CD8-positive, alpha-beta memory T cell (primary cell): ENCODE data around the gene ADAMTSL1. TPM values are rescaled to one million over a fixed set of nuclear protein-coding genes. Genes with fewer than 3 reads are reported as not detected.
"Not testable (repeated sequence)": the region's sequence is repeated elsewhere in the genome, so short reads cannot be mapped to it uniquely, and the experiment has no call there.

Experiments used
- CTCF ChIA-PET: fragments of 350-600 bp; sonication (Branson Sonifier 250); formaldehyde crosslinking; loops from one replicate; lab custom pipeline; 2021; ENCODE audit warnings: antibody characterized with exemption; lab: Charles Lee
- POLR2A ChIA-PET: fragments of 350-600 bp; sonication (Branson Sonifier 250); formaldehyde crosslinking; loops from one replicate; lab custom pipeline; 2021; ENCODE audit warnings: antibody characterized with exemption; lab: Charles Lee
- DNase-seq, 5 donors: peaks; one replicate each; pipeline versions ENCODE4 v3.0.0 to v3.0.0-alpha.2; 2020 to 2022; ENCODE audit warnings: mixed read lengths in 1 of 5
- H3K27ac ChIP-seq: one replicate; pipeline ENCODE4 v1.7.0; 2013; ENCODE audit warnings: low read depth, mild to moderate bottlenecking, low read length, moderate library complexity
- H3K27me3 ChIP-seq: 2 replicates; pipeline ENCODE4 v1.7.0; 2013; ENCODE audit warnings: low read length, mild to moderate bottlenecking; ENCODE audit not compliant: insufficient read depth, poor library complexity, severe bottlenecking
- H3K36me3 ChIP-seq: 2 replicates; pipeline ENCODE4 v1.7.0; 2013; ENCODE audit warnings: mild to moderate bottlenecking, low read length, moderate library complexity; ENCODE audit not compliant: insufficient read depth
- H3K4me1 ChIP-seq: 2 replicates; pipeline ENCODE4 v1.7.0; 2013; ENCODE audit warnings: mild to moderate bottlenecking, low read length, moderate library complexity; ENCODE audit not compliant: insufficient read depth
- H3K4me3 ChIP-seq: 2 replicates; pipeline ENCODE4 v1.7.0; 2013; ENCODE audit warnings: mild to moderate bottlenecking, low read length
- H3K9me3 ChIP-seq: 2 replicates; pipeline ENCODE4 v1.7.0; 2013; ENCODE audit warnings: mild to moderate bottlenecking, low read length
- H3K27ac Mint-ChIP-seq, 8 donors: one replicate each; pipeline ENCODE4 v1.8.0; 2020 to 2021; ENCODE audit warnings: mixed read lengths in 8 of 8, mild to moderate bottlenecking in 6 of 8, inconsistent platforms in 3 of 8, moderate library complexity in 3 of 8
- H3K27me3 Mint-ChIP-seq, 2 donors: one replicate each; pipeline ENCODE4 v1.8.0; 2020 to 2021; ENCODE audit warnings: mixed read lengths in 2 of 2, mild to moderate bottlenecking in 1 of 2, moderate library complexity in 1 of 2
- H3K36me3 Mint-ChIP-seq, 3 donors: one replicate each; pipeline ENCODE4 v1.8.0; 2020 to 2021; ENCODE audit warnings: mixed read lengths in 3 of 3, inconsistent platforms in 1 of 3, mild to moderate bottlenecking in 1 of 3
- H3K4me1 Mint-ChIP-seq, 3 donors: one replicate each; pipeline ENCODE4 v1.8.0; 2020 to 2021; ENCODE audit warnings: mixed read lengths in 3 of 3, inconsistent platforms in 1 of 3, mild to moderate bottlenecking in 1 of 3
- H3K4me3 Mint-ChIP-seq, 7 donors: one replicate each; pipeline ENCODE4 v1.8.0; 2020 to 2021; ENCODE audit warnings: mixed read lengths in 7 of 7, mild to moderate bottlenecking in 6 of 7, moderate library complexity in 4 of 7, inconsistent platforms in 2 of 7
- H3K9me3 Mint-ChIP-seq, 5 donors: one replicate each; pipeline ENCODE4 v1.8.0; 2020 to 2022; ENCODE audit warnings: mixed read lengths in 5 of 5, mild to moderate bottlenecking in 3 of 5, moderate library complexity in 2 of 5, inconsistent platforms in 1 of 5
- polyA plus RNA-seq: library from polyadenylated mRNA; unstranded; fragments of 300-500 nt; fragmentation: Illumina TruSeq; gene quantifications from one replicate; pipeline ENCODE4 v1.2.3, GENCODE V29; 2021
- total RNA-seq, 2 experiments: library from RNA; stranded (reverse); gene quantifications; one replicate each; pipeline ENCODE4 v1.2.3, GENCODE V29; 2021

The ADAMTSL1 gene
- total and polyA plus RNA-seq, 3 experiments from 2014 or later = not detected

DNA sequence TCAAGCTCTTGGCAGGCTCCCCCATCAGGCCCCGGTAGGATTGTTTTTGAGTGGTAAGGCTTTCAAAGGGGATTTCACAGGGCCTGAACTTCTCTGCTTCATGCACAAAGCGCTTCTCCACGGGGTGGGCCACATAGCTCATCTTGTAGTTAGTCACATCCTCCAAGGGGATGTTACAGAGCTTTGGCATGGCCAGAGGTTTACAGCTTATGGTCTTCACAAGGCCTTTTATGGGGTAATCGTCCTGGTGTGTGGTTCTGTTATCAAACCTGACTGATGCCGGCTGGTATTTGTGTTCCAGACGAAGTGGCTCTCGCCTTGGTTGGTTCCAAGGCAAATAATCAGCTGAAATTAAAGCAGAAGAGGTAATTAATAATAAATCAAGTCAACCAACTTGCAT, 454.8 kb downstream of the ADAMTSL1 start:
- ChIA-PET CTCF (no interaction called here), POLR2A (no interaction called here)
- Histone ChIP-seq H3K27ac (no peak overlapping the region), H3K27me3 (no peaks in the 10 kb centered on the region), H3K4me1 (no peaks in the 10 kb centered on the region), H3K36me3 (no peaks in the 10 kb centered on the region), H3K4me3 (no peak overlapping the region), H3K9me3 (no peaks in the 10 kb centered on the region)
- Mint-ChIP-seq H3K27ac (peak overlapping the region in 2 of 8 donors; percentile 43 to 70), H3K4me3 (no peak overlapping the region), H3K9me3 (no peaks in the 10 kb centered on the region), H3K27me3 (peaks cover 0 to 3% of the 10 kb centered on the region in 2 donors), H3K4me1 (no peaks in the 10 kb centered on the region), H3K36me3 (no peaks in the 10 kb centered on the region)
- no peak for DNase-seq

DNA sequence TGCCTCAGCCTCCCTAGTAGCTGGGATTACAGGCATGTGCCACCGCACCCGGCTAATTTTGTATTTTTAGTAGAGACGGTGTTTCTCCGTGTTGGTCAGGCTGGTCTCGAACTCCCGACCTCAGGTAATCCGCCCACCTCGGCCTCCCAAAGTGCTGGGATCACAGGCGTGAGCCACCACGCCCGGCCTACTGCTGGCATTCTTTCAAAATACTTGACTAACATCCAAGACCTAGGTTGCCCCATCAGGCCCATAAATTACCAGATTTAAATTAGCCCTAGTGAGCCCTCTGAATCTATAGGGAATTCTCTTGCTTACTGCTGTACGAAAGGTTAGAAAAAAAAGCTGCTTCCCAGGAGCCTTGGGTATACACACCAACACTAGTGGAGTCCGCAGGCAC, 456.7 kb downstream of the ADAMTSL1 start:
- H3K36me3 ChIP-seq, DNase-seq, CTCF ChIA-PET, H3K4me1 ChIP-seq, H3K27ac Mint-ChIP-seq, H3K9me3 Mint-ChIP-seq, H3K27ac ChIP-seq, H3K36me3 Mint-ChIP-seq, H3K27me3 Mint-ChIP-seq, H3K4me3 ChIP-seq, H3K4me3 Mint-ChIP-seq, H3K27me3 ChIP-seq, POLR2A ChIA-PET, H3K4me1 Mint-ChIP-seq, H3K9me3 ChIP-seq: not testable (repeated sequence)

DNA sequence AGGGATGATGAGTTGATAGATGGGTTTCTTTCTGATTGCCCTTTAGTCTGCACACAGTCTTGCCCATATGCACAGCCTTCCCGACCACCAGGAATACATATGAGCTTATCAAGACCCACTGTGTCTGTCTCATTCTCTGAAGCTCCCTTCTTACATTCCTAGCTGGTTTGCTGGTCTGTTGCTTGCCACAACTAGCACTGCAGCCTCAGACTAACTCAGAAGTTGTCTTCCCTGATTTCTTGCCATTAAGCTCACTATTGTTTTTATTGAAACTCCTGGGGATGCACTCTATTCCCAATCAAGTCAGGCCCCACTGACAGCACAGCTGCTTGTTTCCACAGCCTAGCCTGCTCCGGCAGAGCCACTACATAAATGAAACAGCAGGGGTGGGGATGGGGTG, 461.6 kb downstream of the ADAMTSL1 start:
- H3K27me3 ChIP-seq = no peaks in the 10 kb centered on the region
- POLR2A ChIA-PET = no interaction called here
- H3K9me3 ChIP-seq = no peaks in the 10 kb centered on the region
- no peak for DNase-seq
- Mint-ChIP-seq H3K36me3 (no peaks in the 10 kb centered on the region), H3K9me3 (peaks cover 2 to 8% (median 2%) of the 10 kb centered on the region in 5 donors), H3K4me1 (no peaks in the 10 kb centered on the region), H3K27ac (peak overlapping the region in 1 of 8 donors; percentile 16), H3K27me3 (peaks cover 7 to 24% of the 10 kb centered on the region in 2 donors), H3K4me3 (no peak overlapping the region)
- H3K36me3 ChIP-seq = no peaks in the 10 kb centered on the region
- H3K4me3 ChIP-seq = no peak overlapping the region
- H3K27ac ChIP-seq = no peak overlapping the region
- no peaks in the 10 kb centered on the region for H3K4me1 ChIP-seq
- CTCF ChIA-PET = no interaction called here

GRCh38 chr9:18936094-18936871, 462.3 kb downstream of the ADAMTSL1 start:
- peak overlapping the region in 1 of 8 donors; percentile 27 for H3K27ac Mint-ChIP-seq
- H3K27me3 Mint-ChIP-seq = peaks cover 7 to 24% of the 10 kb centered on the region in 2 donors
- Histone ChIP-seq H3K27me3 (no peaks in the 10 kb centered on the region), H3K9me3 (no peaks in the 10 kb centered on the region), H3K4me3 (no peak overlapping the region), H3K4me1 (no peaks in the 10 kb centered on the region), H3K27ac (no peak overlapping the region), H3K36me3 (no peaks in the 10 kb centered on the region)
- POLR2A ChIA-PET = no interaction called here
- CTCF ChIA-PET = no interaction called here
- no peaks in the 10 kb centered on the region for H3K36me3 Mint-ChIP-seq
- H3K9me3 Mint-ChIP-seq = peaks cover 2 to 8% (median 2%) of the 10 kb centered on the region in 5 donors
- DNase-seq = no peak
- H3K4me3 Mint-ChIP-seq = no peak overlapping the region
- H3K4me1 Mint-ChIP-seq = no peaks in the 10 kb centered on the region

DNA sequence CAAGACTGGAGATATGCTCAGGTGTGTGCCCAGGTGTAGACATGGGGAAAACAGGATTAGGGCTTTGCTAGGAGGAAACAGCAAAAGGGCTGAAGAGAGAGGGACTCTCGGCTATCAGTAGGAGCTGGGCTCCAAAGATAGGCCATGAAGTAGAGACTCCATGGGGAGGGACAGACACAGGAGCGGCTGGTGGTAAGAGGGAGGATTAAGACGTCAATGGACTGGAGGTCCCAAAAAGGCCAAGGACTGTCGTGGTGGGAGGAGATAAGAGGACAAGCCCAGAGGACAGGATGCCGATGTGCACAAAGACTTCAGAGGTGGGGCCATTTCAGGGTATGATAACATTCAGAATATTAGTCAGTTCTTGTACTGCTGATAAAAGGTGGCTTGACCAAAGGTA, 466.0 kb downstream of the ADAMTSL1 start:
- CTCF ChIA-PET = no interaction called here
- POLR2A ChIA-PET = no interaction called here
- Histone ChIP-seq H3K27ac (no peak overlapping the region), H3K27me3 (no peaks in the 10 kb centered on the region), H3K36me3 (no peaks in the 10 kb centered on the region), H3K4me3 (no peak overlapping the region), H3K9me3 (no peaks in the 10 kb centered on the region), H3K4me1 (no peaks in the 10 kb centered on the region)
- H3K27me3 Mint-ChIP-seq = peaks cover 10 to 36% of the 10 kb centered on the region in 2 donors
- H3K4me1 Mint-ChIP-seq = no peaks in the 10 kb centered on the region
- no peak overlapping the region for H3K4me3 Mint-ChIP-seq
- no peak overlapping the region for H3K27ac Mint-ChIP-seq
- peaks cover 0 to 8% (median 0%) of the 10 kb centered on the region in 5 donors for H3K9me3 Mint-ChIP-seq
- H3K36me3 Mint-ChIP-seq = no peaks in the 10 kb centered on the region
- DNase-seq = no peak

- H3K36me3 ChIP-seq = no peaks in the 10 kb centered on the region
- DNase-seq = no peak
- no peaks in the 10 kb centered on the region for H3K4me1 ChIP-seq
- Mint-ChIP-seq H3K27ac (no peak overlapping the region), H3K27me3 (peaks cover 8 to 36% of the 10 kb centered on the region in 2 donors), H3K4me1 (no peaks in the 10 kb centered on the region), H3K36me3 (peaks cover 0 to 2% (median 0%) of the 10 kb centered on the region in 3 donors), H3K9me3 (peaks cover 0 to 2% (median 0%) of the 10 kb centered on the region in 5 donors), H3K4me3 (no peak overlapping the region)
- H3K9me3 ChIP-seq = no peaks in the 10 kb centered on the region
- no peak overlapping the region for H3K27ac ChIP-seq
- ChIA-PET POLR2A (no interaction called here), CTCF (no interaction called here)
- H3K27me3 ChIP-seq = no peaks in the 10 kb centered on the region
- no peak overlapping the region for H3K4me3 ChIP-seq
These were observed 467.2 kb downstream of the ADAMTSL1 start for GRCh38 chr9:18941060-18941740.

- POLR2A ChIA-PET = no interaction called here
- Mint-ChIP-seq H3K9me3 (peaks cover 0 to 2% (median 0%) of the 10 kb centered on the region in 5 donors), H3K4me1 (no peaks in the 10 kb centered on the region), H3K27ac (no peak overlapping the region), H3K4me3 (no peak overlapping the region), H3K27me3 (peaks cover 8 to 30% of the 10 kb centered on the region in 2 donors), H3K36me3 (peaks cover 0 to 3% (median 0%) of the 10 kb centered on the region in 3 donors)
- CTCF ChIA-PET = no interaction called here
- H3K9me3 ChIP-seq = no peaks in the 10 kb centered on the region
- DNase-seq = no peak
- no peaks in the 10 kb centered on the region for H3K27me3 ChIP-seq
- no peaks in the 10 kb centered on the region for H3K36me3 ChIP-seq
- H3K4me3 ChIP-seq = no peak overlapping the region
- H3K27ac ChIP-seq = no peak overlapping the region
- no peaks in the 10 kb centered on the region for H3K4me1 ChIP-seq
These were observed 468.8 kb downstream of the ADAMTSL1 start for GRCh38 chr9:18942801-18943200.

DNA sequence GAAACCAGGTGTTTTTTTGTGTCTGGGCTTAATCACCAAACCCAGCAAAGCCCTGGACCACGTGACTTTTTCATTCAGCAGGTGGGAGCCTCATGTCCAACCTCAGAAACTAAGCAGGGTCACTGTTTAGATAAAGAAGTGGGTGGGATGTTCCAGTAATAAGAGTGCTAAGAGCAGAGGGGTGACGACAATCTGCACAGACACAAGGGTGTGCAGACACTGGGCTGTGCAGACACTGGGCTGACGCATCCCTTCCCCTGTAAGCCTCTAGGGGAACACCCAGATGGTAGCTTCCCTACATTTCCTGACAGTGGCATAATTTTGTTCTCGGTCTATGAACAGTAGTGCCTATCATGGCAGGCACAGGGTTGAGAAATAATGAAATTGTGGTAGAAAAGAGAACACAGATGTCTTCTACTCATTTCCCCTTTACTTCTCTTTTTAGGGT, 474.0 kb downstream of the ADAMTSL1 start:
- no peak for DNase-seq
- Histone ChIP-seq H3K27me3 (no peaks in the 10 kb centered on the region), H3K4me3 (no peak overlapping the region), H3K9me3 (no peaks in the 10 kb centered on the region), H3K27ac (no peak overlapping the region), H3K4me1 (no peaks in the 10 kb centered on the region), H3K36me3 (no peaks in the 10 kb centered on the region)
- no peaks in the 10 kb centered on the region for H3K9me3 Mint-ChIP-seq
- POLR2A ChIA-PET = interaction anchor here (0.7 kb wide), 1 partner anchor 545 kb away, joined by 3 read pairs; no protein-coding TSS in a partner anchor
- H3K4me1 Mint-ChIP-seq = no peaks in the 10 kb centered on the region
- H3K27ac Mint-ChIP-seq = no peak overlapping the region
- peaks cover 0 to 3% (median 0%) of the 10 kb centered on the region in 3 donors for H3K36me3 Mint-ChIP-seq
- no peak overlapping the region for H3K4me3 Mint-ChIP-seq
- peaks cover 2 to 10% of the 10 kb centered on the region in 2 donors for H3K27me3 Mint-ChIP-seq
- CTCF ChIA-PET = no interaction called here
